Left renal cortex interstitium (tissue), 4 donors: ENCODE results near the gene LARGE2. TPM values are rescaled to one million over a fixed set of nuclear protein-coding genes. Genes with fewer than 3 reads are reported as not detected.

Experiments used
- DNase-seq, 4 donors: peaks; one replicate each; pipeline ENCODE4 v3.0.0-alpha.2; 2013; ENCODE audit warnings: low read depth in 4 of 4, low spot score in 2 of 4, missing footprints in 1 of 4
- polyA plus RNA-seq, 4 donors: library from polyadenylated mRNA; unstranded; fragments of 120-200 nt; gene quantifications; one replicate each; pipeline ENCODE4 v1.2.1, GENCODE V29; 2013; ENCODE audit not compliant: insufficient read length in 4 of 4

The LARGE2 gene
- 10 to 100 TPM; 17.6 to 28.7 (median 25.0) TPM for polyA plus RNA-seq

DNA sequence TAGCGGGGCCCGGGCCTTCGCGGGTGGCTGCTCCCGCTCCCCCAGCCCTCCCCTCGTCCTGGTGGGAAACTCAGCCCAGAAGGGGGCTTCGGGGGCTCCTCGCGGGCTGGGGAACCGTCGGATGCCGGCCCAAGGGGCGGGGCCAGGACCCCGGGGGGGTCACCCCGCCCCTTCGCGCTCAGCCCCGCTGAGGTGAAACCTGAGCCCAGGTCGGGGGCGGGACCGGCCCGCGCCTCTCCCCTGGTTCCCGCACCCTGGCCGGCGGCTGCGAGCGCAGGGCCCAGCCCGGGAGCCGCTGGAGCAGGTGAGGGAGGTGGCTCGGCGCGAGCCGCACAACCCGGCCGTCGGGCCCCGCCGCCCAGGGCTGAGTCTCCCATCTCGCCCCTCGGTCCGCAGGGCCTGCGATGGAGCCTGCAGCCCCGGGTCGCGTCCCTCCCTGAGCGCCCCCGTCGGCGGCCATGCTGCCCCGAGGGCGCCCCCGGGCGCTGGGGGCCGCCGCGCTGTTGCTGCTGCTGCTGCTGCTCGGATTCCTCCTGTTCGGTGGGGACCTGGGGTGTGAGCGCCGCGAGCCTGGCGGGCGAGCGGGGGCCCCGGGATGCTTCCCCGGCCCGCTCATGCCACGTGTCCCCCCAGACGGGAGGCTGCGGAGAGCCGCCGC, at the start of gene LARGE2:
Gene LARGE2 (plus strand): TSS at position 232 of the 658 bp plus-strand sequence. CDS start 227 bp downstream, at position 459.
- DNase-seq: no peak

DNA sequence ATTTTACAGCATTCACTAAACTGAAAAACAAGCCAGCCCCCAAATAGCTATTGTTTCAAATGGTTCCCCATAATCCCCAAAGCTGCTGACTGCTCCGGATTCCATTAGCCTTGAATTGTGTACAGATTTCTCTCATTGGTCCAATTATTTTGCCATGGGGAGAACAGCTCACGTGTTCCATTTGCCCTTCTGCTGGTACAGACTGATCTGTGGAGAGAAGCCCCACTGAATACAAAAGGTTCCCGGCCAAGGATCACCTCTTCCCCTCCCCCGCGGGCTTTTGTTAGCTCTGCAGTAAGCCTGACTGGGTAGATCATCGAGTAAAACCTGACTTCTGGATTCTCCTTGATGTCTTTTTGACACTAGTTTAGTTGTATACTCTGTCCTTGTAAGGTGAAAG, 46.1 kb upstream of the LARGE2 start:
- no peak for DNase-seq

DNA sequence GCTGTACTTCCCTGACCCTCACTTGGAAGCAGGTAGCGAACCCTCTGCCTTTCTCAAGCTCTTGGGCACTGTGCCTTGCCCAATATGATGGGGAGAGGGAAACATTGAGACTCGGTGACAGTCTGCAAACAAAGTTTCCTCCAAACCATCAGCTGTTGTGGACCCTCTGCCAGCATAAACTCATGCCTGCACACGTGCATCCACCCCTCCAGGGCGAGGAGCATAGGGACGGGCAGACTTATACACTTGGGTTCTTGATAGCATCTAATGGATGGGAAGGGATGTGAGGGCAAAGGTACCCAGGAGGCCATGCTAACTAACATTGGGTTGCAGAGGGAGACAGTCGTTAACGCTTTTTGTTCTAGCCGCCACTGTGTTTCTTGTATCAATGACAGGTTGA, 45.2 kb upstream of the LARGE2 start:
- DNase-seq: no peak

GRCh38 chr11:45877845-45878244, 44.6 kb upstream of the LARGE2 start:
- no peak for DNase-seq

DNA sequence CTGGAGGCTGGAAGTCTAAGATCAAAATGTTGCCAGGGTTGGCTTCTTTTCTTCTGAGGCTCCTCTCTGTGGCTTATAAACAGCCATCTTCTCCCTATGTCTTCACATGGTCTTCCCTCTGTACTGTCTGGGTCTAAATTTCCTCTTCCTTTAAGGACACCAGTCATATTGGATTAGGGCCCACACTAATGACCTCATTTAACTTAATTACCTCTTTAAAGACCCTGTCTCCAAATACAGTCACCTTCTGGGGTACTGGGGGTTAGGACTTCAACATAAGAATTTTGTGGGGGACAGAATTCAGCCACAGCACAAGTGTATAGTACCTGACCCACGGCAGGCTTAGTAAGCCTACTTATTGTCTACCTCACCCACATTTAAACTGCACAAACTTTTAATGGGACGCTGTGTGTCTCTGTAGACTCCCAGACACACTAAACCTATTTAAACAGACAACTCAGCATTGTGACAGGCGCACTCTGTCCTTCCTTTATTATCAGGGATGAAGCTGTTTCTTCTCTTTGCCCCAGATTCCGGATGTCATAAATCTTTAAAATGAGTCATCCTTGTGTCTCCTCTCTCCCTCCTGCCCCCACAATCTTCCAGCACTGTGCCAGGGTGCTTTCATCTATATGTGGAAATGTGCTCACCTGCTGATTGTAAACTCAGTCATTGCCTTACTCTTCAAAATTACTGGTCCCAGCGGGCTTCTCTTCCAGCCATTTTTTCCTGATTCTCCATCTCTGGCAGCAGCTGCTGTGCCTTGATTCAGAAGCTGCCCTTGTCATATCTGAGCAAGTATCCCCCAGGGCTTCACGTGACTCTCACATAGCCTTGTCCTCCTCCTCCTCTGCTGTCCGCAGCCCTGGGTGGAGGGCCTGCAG, 42.4 kb upstream of the LARGE2 start:
- no peak for DNase-seq

- no peak for DNase-seq
Measured at GRCh38 chr11:45880772-45881570, 41.5 kb upstream of the LARGE2 start.

DNA sequence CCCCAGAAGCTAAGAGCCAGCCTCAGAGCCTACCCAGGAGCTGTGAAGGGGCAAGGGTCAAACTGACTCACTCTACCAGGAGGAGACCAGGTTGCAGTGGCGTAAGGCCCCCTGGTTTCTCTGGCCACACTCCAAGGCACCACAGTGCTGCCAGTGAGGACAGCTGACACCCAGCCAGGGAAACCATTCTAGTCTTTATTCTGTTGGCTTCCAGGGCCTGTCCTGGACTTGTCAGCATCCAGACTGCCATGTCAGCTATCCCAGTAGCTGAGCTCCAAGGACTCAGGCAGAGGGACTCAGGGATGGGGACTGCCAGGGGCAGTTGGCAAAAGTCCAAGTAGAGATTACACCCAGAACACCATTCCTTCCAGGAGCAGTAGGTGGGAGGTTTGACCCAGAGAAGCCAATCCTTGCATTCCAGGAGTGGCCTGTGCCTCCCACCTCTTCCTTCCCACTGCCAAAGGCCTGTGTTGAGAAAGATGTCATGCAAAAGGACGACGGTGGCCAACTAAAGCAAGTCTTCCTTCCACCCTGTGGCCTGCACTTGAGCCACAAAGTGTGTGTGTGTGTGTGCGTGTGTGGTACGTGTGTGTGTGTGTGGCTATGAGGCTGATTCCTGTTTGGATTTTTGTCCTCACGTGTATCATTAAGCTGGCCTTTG, 40.6 kb upstream of the LARGE2 start:
- no peak for DNase-seq

DNA sequence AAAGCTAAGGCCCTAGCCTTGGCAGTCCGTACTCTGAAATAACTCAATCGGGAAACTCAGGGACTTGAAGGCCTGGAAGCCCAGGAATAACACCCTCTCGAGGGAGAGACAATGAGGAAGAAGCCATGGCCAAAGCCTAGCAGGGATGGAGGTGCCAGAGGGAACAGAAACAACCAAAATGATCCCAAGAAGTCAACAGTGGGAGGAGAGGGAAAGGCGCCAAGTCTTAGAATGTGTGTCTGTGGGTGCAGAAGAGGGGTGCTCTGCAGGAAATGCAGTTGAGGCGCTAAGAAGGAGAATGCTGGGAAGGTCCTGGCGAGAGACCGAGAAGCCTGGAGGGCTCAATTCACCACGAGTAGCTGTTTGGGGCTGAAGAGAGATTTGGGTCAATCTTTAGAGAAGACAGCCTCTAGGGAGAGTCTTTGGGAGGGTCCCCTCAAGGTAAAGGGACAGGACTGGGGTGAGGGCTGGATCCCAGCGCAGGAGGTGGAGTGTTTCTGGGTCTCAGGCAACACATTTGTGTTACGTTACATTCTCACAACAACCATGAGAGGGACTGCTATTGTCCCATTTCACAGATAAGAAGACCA, 37.8 kb upstream of the LARGE2 start:
- DNase-seq: no peak

DNA sequence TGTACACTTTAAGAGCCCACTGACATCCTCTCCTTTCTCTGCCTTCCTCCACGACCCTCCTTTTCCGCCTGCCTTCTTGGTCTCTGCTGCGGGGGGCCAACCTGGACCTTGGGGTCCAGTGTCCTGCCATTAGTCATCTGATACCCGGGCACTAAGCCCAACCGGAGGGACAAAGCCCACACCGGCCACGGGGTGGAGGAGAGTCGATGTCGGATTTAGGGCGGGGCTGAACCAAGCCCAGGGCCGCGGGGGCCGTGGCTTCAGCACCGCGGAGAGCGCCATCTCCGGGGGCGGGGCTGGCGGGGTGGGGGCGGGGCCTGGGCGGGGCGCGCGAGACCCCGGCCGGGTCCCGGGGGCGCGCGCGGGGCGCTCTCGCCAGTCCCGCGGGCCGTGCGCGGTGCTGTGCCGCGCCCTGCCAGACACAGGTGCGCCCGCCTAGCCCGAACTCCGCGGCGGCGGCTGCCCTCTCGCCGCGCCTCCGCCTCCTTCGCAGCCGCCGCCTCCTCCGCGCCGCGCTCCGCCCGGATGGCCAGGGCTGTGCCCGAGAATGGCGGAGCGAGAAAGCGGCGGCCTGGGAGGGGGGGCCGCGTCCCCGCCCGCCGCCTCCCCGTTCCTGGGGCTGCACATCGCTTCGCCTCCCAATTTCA, 37.1 kb upstream of the LARGE2 start, which contains the start of gene MAPK8IP1:
Gene MAPK8IP1 (plus strand): TSS at position 378 of the 647 bp plus-strand sequence. CDS start 170 bp downstream, at position 548.
- peak in 1 of 4 donors; percentile 13 for DNase-seq

DNA sequence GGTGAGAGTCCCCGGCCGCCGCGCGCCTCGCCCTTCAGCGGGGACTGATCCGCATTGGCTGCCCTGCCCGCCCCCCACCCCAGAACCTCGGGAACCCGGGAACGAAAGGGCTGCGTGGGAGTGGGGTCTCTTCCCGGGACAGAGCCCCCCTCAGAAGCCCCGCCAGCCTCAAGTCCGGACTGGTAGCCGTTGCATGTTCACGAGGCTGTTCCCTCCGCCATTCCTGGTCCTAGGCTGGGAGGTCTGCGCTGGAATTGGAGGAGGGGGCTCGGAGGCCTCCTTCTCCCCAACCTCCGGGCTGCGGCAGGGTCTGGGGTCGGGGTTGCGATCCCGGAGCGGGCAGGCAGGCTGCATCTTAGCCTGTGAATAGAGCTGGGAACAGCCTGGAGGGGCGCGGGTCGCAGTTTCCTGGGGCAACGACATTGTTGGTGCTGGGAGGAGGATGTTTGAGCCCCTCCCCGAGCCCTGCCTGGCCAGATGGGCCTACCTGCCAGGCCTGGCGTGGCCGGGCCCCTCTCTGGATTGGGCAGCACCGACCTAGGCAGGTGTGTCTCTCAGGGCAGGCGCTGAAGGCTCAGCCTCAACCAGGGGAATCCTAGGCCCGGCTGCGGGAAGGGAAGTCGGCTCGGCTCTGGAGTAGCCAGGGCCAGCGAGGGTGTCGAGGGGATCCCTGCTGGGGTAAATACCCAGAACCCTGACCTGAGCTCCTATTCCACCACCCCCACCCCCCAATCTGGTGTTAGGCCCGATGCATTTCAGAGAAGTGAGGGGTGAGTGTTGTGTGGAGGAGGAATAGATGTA, 36.3 kb upstream of the LARGE2 start:
- DNase-seq: no peak

GRCh38 chr11:45886816-45887520, 35.5 kb upstream of the LARGE2 start:
- no peak for DNase-seq

GRCh38 chr11:45887587-45887986, 34.9 kb upstream of the LARGE2 start:
- no peak for DNase-seq

- no peak for DNase-seq
Measured at GRCh38 chr11:45889555-45889954, 32.9 kb upstream of the LARGE2 start.

- no peak for DNase-seq
Measured at GRCh38 chr11:45889966-45890365, 32.5 kb upstream of the LARGE2 start.

DNA sequence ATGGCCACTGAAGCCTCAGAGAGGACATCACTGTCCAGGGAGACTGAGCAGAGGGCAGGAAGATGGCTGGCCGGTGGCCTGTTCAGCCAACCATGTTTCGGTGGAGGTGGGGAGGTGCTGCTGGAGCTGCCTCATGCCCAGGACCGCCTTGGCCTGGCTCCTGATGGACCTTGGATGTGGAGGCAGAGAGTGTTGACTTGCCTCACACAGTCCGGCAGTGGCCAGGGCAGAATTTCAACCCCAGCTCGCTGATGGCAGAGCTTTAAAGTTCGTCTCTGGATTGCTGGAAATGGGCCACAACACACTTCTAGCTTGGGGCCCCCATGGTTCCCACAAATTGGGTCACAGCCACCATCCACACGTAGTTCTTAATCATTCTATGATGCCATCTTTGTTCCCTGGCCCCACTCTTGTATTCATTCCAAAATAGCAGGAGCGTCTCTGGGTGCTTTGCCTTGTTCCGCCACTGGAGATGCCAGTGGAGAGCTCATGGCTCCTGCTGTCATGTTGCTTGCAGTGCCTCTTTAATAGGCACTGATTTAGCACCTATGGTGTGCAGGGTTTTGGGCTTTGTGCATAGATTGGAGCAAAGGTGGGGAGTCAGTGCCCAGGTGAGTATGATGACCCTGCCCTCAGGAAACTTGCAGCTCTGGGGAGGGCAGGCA, 31.4 kb upstream of the LARGE2 start:
- DNase-seq: no peak

GRCh38 chr11:45892856-45893255, 29.6 kb upstream of the LARGE2 start:
- no peak for DNase-seq

GRCh38 chr11:45894555-45895247, 27.8 kb upstream of the LARGE2 start:
- no peak for DNase-seq
